ENCODE measurements around the gene ABCE1. TPM values are rescaled to one million over a fixed set of nuclear protein-coding genes. Genes with fewer than 3 reads are reported as not detected.

Gene ABCE1
- polyA plus RNA-seq, 1 donor (not counting 4 experiments of a cell fraction or from before 2014, with no cell fraction given) = 110 TPM

DNA sequence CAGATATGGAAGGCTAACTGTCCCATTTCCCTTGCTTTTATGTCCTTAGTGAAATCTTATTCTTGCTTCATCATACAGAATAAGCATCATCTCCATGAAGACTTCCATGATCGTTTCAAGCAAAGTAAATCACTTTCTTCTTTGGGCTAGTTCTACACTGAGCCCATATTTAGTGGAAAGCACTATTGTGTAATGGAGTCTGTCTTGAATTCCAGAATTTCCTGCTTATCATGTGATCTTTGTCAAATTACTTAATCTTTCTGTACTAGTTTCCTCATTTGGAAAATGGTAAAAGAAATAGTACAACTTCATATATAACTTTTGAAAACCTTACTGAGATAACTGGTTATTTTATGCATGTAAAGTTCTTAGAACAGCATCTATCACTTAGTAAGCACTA lies 7.7 kb upstream of the ABCE1 start:
- peaks cover 37% of the 10 kb centered on the region for H3K79me2 ChIP-seq (ENCODE audit: control insufficient read depth, insufficient read depth, low read length)
- H3K36me3 ChIP-seq (ENCODE audit: control insufficient read depth in 2 of 2, extremely low read depth in 1 of 2, insufficient read depth in 2 of 2, low read length in 2 of 2) = peaks cover 12 to 16% of the 10 kb centered on the region in 2 experiments
- FAIRE-seq = no peak

DNA sequence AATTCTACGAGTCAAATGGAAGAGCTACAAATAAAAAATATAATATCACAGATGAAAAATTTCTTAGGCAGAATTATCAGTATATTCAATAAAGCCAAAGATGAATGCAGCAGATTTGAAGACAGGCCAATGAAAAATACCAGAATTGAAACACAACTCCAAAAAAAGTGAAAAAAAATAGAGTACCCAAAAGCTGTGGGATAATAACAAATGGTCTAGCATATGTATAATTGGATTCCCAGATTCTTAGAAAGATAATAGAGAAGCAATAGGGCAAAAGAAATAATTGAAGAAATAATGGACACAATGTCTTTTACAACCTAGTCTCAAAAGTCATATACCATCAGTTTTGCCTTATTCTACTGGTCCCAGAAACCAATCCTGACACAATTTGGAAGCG lies 4.5 kb upstream of the ABCE1 start:
- Histone ChIP-seq H3K9ac (ENCODE audit: control insufficient read depth, extremely low read depth, insufficient read depth, low read length) (no peak overlapping the region), H3K4me1 (ENCODE audit: control insufficient read depth, extremely low read depth, insufficient read depth, low read length) (peaks cover 9% of the 10 kb centered on the region), H3K4me3 (ENCODE audit: control insufficient read depth in 2 of 3, extremely low read depth in 1 of 3, insufficient read depth in 2 of 3, low read depth in 1 of 3, low read length in 3 of 3) (no peak overlapping the region), H3K27me3 (ENCODE audit: control insufficient read depth, extremely low read depth, insufficient read depth, low read length) (no peaks in the 10 kb centered on the region), H3K79me2 (ENCODE audit: control insufficient read depth, insufficient read depth, low read length) (peaks cover 53% of the 10 kb centered on the region), H3K9me1 (ENCODE audit: control insufficient read depth, extremely low read depth, insufficient read depth, low read length) (no peaks in the 10 kb centered on the region), H4K20me1 (ENCODE audit: control insufficient read depth, extremely low read depth, insufficient read depth, low read length) (no peaks in the 10 kb centered on the region), H3K36me3 (ENCODE audit: control insufficient read depth in 2 of 2, extremely low read depth in 1 of 2, insufficient read depth in 2 of 2, low read length in 2 of 2) (peaks cover 10 to 16% of the 10 kb centered on the region in 2 experiments), H3K9me3 (ENCODE audit: control insufficient read depth, low read depth, low read length) (peaks cover 4% of the 10 kb centered on the region), H3K4me2 (ENCODE audit: control insufficient read depth, extremely low read depth, insufficient read depth, low read depth, low read length) (no peak overlapping the region), H3K27ac (ENCODE audit: control insufficient read depth, insufficient read depth, low read length) (no peak overlapping the region), H2AFZ (ENCODE audit: control insufficient read depth, low read length) (no peak overlapping the region)
- TF ChIP-seq EZH2 (IDR thresholded peaks at IDR 0.05; ENCODE audit: low read length) = no peak
- TF ChIP-seq, protein P1, sequence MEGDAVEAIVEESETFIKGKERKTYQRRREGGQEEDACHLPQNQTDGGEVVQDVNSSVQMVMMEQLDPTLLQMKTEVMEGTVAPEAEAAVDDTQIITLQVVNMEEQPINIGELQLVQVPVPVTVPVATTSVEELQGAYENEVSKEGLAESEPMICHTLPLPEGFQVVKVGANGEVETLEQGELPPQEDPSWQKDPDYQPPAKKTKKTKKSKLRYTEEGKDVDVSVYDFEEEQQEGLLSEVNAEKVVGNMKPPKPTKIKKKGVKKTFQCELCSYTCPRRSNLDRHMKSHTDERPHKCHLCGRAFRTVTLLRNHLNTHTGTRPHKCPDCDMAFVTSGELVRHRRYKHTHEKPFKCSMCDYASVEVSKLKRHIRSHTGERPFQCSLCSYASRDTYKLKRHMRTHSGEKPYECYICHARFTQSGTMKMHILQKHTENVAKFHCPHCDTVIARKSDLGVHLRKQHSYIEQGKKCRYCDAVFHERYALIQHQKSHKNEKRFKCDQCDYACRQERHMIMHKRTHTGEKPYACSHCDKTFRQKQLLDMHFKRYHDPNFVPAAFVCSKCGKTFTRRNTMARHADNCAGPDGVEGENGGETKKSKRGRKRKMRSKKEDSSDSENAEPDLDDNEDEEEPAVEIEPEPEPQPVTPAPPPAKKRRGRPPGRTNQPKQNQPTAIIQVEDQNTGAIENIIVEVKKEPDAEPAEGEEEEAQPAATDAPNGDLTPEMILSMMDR (optimal IDR thresholded peaks at IDR 0.05 in 1 of 3, IDR thresholded peaks at IDR 0.05 in 1 of 3, conservative IDR thresholded peaks at IDR 0.05 in 1 of 3; ENCODE audit: extremely low read depth in 1 of 3, insufficient read depth in 2 of 3, low read length in 3 of 3) = no peak
- FAIRE-seq = no peak
- DNase-seq (ENCODE audit: low read depth, low spot score) = no peak
- dilution Hi-C loops (cut with MboI; ENCODE audit: extremely low pct_ligation_motif_present, low sequenced_read_pairs) = no loop called here

More for the DNA sequence above, 7.7 kb upstream of the ABCE1 start:
- Histone ChIP-seq H4K20me1 (ENCODE audit: control insufficient read depth, extremely low read depth, insufficient read depth, low read length) (no peaks in the 10 kb centered on the region), H3K4me1 (ENCODE audit: control insufficient read depth, extremely low read depth, insufficient read depth, low read length) (no peaks in the 10 kb centered on the region), H3K9me3 (ENCODE audit: control insufficient read depth, low read depth, low read length) (peaks cover 4% of the 10 kb centered on the region), H3K4me2 (ENCODE audit: control insufficient read depth, extremely low read depth, insufficient read depth, low read depth, low read length) (no peak overlapping the region), H2AFZ (ENCODE audit: control insufficient read depth, low read length) (no peak overlapping the region), H3K27me3 (ENCODE audit: control insufficient read depth, extremely low read depth, insufficient read depth, low read length) (no peaks in the 10 kb centered on the region), H3K9me1 (ENCODE audit: control insufficient read depth, extremely low read depth, insufficient read depth, low read length) (no peaks in the 10 kb centered on the region), H3K4me3 (ENCODE audit: control insufficient read depth in 2 of 3, extremely low read depth in 1 of 3, insufficient read depth in 2 of 3, low read depth in 1 of 3, low read length in 3 of 3) (no peak overlapping the region), H3K9ac (ENCODE audit: control insufficient read depth, extremely low read depth, insufficient read depth, low read length) (no peak overlapping the region), H3K27ac (ENCODE audit: control insufficient read depth, insufficient read depth, low read length) (no peak overlapping the region)
- no peak for DNase-seq (ENCODE audit: low read depth, low spot score)
- dilution Hi-C loops (cut with MboI; ENCODE audit: extremely low pct_ligation_motif_present, low sequenced_read_pairs) = no loop called here
- no peak for TF ChIP-seq EZH2 (IDR thresholded peaks at IDR 0.05; ENCODE audit: low read length)
- TF ChIP-seq, protein P1 (optimal IDR thresholded peaks at IDR 0.05 in 1 of 3, IDR thresholded peaks at IDR 0.05 in 1 of 3, conservative IDR thresholded peaks at IDR 0.05 in 1 of 3; ENCODE audit: extremely low read depth in 1 of 3, insufficient read depth in 2 of 3, low read length in 3 of 3) = no peak
